Measurements from ENCODE around the gene DSTN.
"Not testable (repeated sequence)": the region's sequence is repeated elsewhere in the genome, so short reads cannot be mapped to it uniquely, and the experiment has no call there.

The DSTN gene

DNA sequence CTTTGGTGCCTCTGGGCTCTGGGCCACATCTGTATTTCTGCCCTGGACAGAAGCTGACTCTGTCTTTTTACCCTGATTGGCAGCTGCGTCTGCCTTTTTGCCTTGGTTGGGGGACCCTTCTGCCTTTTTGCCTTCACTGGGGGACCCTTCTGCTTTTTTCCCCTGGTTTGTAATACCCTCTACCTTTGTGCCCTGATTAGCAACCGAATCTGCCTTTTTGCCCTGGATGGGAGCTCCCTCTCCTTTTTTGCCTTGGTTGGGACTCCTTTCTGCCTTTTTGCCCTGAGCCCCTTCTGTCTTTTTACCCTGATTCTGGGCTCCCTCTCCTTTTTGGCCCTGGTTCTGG is 88.7 kb downstream of the DSTN start:
- no peak for TF ChIP-seq ZNF8 (CRISPR knock-in tag; IDR thresholded peaks at IDR 0.05)
- no peak for ATAC-seq

DNA sequence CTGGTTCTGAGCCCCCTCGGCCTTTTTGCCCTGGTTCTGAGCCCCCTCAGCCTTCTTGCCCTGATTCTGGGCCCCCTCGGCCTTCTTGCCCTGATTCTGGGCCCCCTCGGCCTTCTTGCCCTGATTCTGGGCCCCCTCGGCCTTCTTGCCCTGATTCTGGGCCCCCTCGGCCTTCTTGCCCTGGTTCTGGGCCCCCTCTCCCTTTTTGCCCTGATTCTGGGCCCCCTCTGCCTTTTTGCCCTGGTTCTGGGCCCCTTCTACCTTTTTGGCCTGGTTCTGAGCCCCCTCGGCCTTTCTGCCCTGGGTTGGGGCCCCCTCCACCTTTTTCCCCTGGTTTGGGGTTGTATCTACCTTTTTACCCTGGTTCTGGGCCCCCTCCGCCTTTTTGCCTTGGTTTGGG is 89.5 kb downstream of the DSTN start:
- ATAC-seq, result not testable (repeated sequence)
